Caco-2 (cell line): Measurements from ENCODE around the gene ST6GALNAC5. TPM values are rescaled to one million over a fixed set of nuclear protein-coding genes. Genes with fewer than 3 reads are reported as not detected.

ENCODE experiments used
- BruUV-seq: library from RNA; stranded (reverse); fragments of 400-500 nt; replicated peaks from 2 replicates; lab custom pipeline; 2021; lab: Mats Ljungman, UMichigan
- CTCF ChIA-PET: fragments of 300-600 bp; sonication (Branson Sonifier 250); formaldehyde crosslinking; loops from one replicate; lab custom pipeline; 2022; ENCODE audit warnings: antibody characterized with exemption; lab: Charles Lee
- POLR2A ChIA-PET: fragments of 300-600 bp; sonication (Branson Sonifier 250); formaldehyde crosslinking; loops from one replicate; lab custom pipeline; 2022; ENCODE audit warnings: antibody characterized with exemption; lab: Charles Lee
- DNase-seq, 2 experiments: peaks; one replicate each; pipeline versions ENCODE4 v3.0.0 to v3.0.0-alpha.2; 2020 to 2022
- H3K27me3 ChIP-seq: replicated peaks from 2 replicates; pipeline ENCODE4 v1.6.0; 2011; ENCODE audit warnings: low read length; ENCODE audit not compliant: control insufficient read depth, insufficient read depth
- H3K36me3 ChIP-seq: 2 replicates; pipeline ENCODE4 v1.5.1; 2011; ENCODE audit warnings: low read length; ENCODE audit not compliant: control insufficient read depth, insufficient read depth
- H3K4me1 ChIP-seq: fragments of 250-450 bp; sonication (Bioruptor Pico); 2 replicates; pipeline ENCODE4 v1.5.1; 2020; ENCODE audit warnings: mild to moderate bottlenecking
- H3K4me3 ChIP-seq: 2 replicates; pipeline ENCODE4 v1.5.1; 2011; ENCODE audit warnings: low read depth, mild to moderate bottlenecking, control low read depth, low read length
- H3K9me3 ChIP-seq: fragments of 250-450 bp; sonication (Bioruptor Pico); 2 replicates; pipeline ENCODE4 v1.5.1; 2020; ENCODE audit warnings: mild to moderate bottlenecking, moderate library complexity
- H3K27ac Mint-ChIP-seq: one replicate; pipeline ENCODE4 v1.8.0; 2022; ENCODE audit warnings: mixed read lengths; ENCODE audit not compliant: unreplicated experiment
- H3K27me3 Mint-ChIP-seq: one replicate; pipeline ENCODE4 v1.8.0; 2022; ENCODE audit warnings: mixed read lengths; ENCODE audit not compliant: insufficient read depth, unreplicated experiment
- H3K36me3 Mint-ChIP-seq: one replicate; pipeline ENCODE4 v1.8.0; 2022; ENCODE audit warnings: mild to moderate bottlenecking, mixed read lengths; ENCODE audit not compliant: insufficient read depth, unreplicated experiment
- H3K4me1 Mint-ChIP-seq: one replicate; pipeline ENCODE4 v1.8.0; 2022; ENCODE audit warnings: low read depth, mixed read lengths; ENCODE audit not compliant: unreplicated experiment
- H3K4me3 Mint-ChIP-seq: one replicate; pipeline ENCODE4 v1.8.0; 2022; ENCODE audit warnings: mild to moderate bottlenecking, moderate library complexity, mixed read lengths; ENCODE audit not compliant: unreplicated experiment
- H3K9me3 Mint-ChIP-seq: one replicate; pipeline ENCODE4 v1.8.0; 2022; ENCODE audit warnings: mixed read lengths; ENCODE audit not compliant: unreplicated experiment
- intact Hi-C: fragments of 100-400 bp; cut with micrococcal nuclease; formaldehyde crosslinking; loops from one replicate; pipeline ENCODE4 v1.10.0; 2022; ENCODE audit not compliant: unreplicated experiment
- total RNA-seq: library from RNA; stranded (reverse); gene quantifications from 2 replicates; pipeline ENCODE4 v1.2.3, GENCODE V29; 2022
- TF ChIP-seq, protein P1 (sequence below), 2 experiments: fragments of 200-600 bp in 1 of 2; IDR thresholded peaks; 1 replicate in 1 of 2; 2 replicates in 1 of 2; pipeline versions ENCODE4 v1.5.1 to v1.8.0; 2011 to 2022; ENCODE audit warnings: antibody characterized with exemption in 1 of 2, control low read depth in 1 of 2, inconsistent platforms in 1 of 2, low read depth in 1 of 2, low read length in 1 of 2, mild to moderate bottlenecking in 1 of 2, moderate library complexity in 1 of 2; ENCODE audit not compliant: insufficient read depth in 1 of 2, severe bottlenecking in 1 of 2, unreplicated experiment in 1 of 2

Gene ST6GALNAC5
- total RNA-seq, 1 experiment from 2014 or later = 0.09 TPM

DNA sequence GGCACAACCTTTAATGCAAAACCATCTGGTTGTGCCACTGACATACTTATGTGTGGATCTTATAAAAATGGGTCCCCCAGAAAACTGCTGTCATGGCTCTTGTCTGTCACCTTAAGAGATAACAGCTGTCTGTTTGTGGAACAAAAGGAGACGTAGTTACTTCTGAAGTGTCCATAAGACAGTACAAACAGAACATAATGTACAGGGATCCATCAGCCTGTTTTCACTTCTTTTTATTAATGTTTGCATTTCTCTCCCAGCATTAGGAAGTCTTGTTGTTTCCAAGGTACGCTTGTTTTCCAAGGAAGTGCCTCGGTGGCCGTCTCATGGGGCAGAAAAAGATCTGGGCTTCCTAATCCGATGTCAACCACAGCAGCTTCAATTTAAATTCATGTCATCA is 11.2 kb upstream of the ST6GALNAC5 start:
- BruUV-seq = no TSS peak
- H3K9me3 ChIP-seq = no peaks in the 10 kb centered on the region
- Mint-ChIP-seq H3K4me3 (no peak overlapping the region), H3K4me1 (no peaks in the 10 kb centered on the region), H3K9me3 (no peaks in the 10 kb centered on the region), H3K27me3 (peaks cover 17% of the 10 kb centered on the region), H3K27ac (no peak overlapping the region), H3K36me3 (no peaks in the 10 kb centered on the region)
- TF ChIP-seq, protein P1, sequence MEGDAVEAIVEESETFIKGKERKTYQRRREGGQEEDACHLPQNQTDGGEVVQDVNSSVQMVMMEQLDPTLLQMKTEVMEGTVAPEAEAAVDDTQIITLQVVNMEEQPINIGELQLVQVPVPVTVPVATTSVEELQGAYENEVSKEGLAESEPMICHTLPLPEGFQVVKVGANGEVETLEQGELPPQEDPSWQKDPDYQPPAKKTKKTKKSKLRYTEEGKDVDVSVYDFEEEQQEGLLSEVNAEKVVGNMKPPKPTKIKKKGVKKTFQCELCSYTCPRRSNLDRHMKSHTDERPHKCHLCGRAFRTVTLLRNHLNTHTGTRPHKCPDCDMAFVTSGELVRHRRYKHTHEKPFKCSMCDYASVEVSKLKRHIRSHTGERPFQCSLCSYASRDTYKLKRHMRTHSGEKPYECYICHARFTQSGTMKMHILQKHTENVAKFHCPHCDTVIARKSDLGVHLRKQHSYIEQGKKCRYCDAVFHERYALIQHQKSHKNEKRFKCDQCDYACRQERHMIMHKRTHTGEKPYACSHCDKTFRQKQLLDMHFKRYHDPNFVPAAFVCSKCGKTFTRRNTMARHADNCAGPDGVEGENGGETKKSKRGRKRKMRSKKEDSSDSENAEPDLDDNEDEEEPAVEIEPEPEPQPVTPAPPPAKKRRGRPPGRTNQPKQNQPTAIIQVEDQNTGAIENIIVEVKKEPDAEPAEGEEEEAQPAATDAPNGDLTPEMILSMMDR (IDR thresholded peaks at IDR 0.05; ENCODE audit: insufficient read depth in 1 of 2, low read depth in 1 of 2, low read length in 1 of 2, severe bottlenecking in 1 of 2, unreplicated experiment in 1 of 2) = no peak
- no peak for DNase-seq
- ChIA-PET CTCF (no interaction called here), POLR2A (no interaction called here)
- intact Hi-C loops = no loop called here
- no peak overlapping the region for H3K4me3 ChIP-seq
- H3K27me3 ChIP-seq = no peaks in the 10 kb centered on the region
- no peaks in the 10 kb centered on the region for H3K4me1 ChIP-seq
- H3K36me3 ChIP-seq = no peaks in the 10 kb centered on the region

DNA sequence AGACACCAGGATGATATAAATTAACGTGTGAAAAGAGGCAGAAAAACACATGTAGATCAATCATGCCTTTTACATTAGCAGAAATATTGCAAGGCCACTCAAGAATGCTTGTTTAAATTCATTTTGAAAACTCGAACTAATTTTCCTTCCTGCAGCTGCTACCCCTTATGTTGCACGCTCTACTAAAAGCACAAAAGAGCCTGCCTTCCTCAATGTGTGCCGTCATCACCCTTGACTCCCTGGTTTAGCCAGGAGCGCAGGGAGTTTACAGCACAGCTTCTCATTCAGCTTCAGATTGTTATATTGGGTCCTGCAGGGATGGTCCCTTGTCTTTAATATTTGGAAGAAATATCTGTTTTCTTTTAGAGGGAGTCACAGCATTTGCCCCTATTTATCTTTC is 10.1 kb upstream of the ST6GALNAC5 start:
- no peak for DNase-seq
- ChIA-PET POLR2A (no interaction called here), CTCF (no interaction called here)
- H3K4me3 Mint-ChIP-seq = no peak overlapping the region
- BruUV-seq = no TSS peak
- H3K27me3 Mint-ChIP-seq = peaks cover 17% of the 10 kb centered on the region
- no peaks in the 10 kb centered on the region for H3K36me3 ChIP-seq
- no peaks in the 10 kb centered on the region for H3K36me3 Mint-ChIP-seq
- H3K9me3 ChIP-seq = no peaks in the 10 kb centered on the region
- TF ChIP-seq, protein P1 (IDR thresholded peaks at IDR 0.05; ENCODE audit: insufficient read depth in 1 of 2, low read depth in 1 of 2, low read length in 1 of 2, severe bottlenecking in 1 of 2, unreplicated experiment in 1 of 2) = no peak
- no peaks in the 10 kb centered on the region for H3K4me1 ChIP-seq
- intact Hi-C loops = no loop called here
- H3K4me1 Mint-ChIP-seq = no peaks in the 10 kb centered on the region
- no peak overlapping the region for H3K27ac Mint-ChIP-seq
- H3K9me3 Mint-ChIP-seq = no peaks in the 10 kb centered on the region
- H3K4me3 ChIP-seq = no peak overlapping the region
- H3K27me3 ChIP-seq = no peaks in the 10 kb centered on the region

GRCh38 chr1:76857973-76858372 is 9.3 kb upstream of the ST6GALNAC5 start:
- H3K9me3 ChIP-seq = no peaks in the 10 kb centered on the region
- intact Hi-C loops = no loop called here
- TF ChIP-seq, protein P1 (IDR thresholded peaks at IDR 0.05; ENCODE audit: insufficient read depth in 1 of 2, low read depth in 1 of 2, low read length in 1 of 2, severe bottlenecking in 1 of 2, unreplicated experiment in 1 of 2) = no peak
- no peaks in the 10 kb centered on the region for H3K27me3 ChIP-seq
- ChIA-PET CTCF (no interaction called here), POLR2A (no interaction called here)
- BruUV-seq = no TSS peak
- H3K27me3 Mint-ChIP-seq = peaks cover 22% of the 10 kb centered on the region
- no peaks in the 10 kb centered on the region for H3K4me1 Mint-ChIP-seq
- DNase-seq = no peak
- H3K27ac Mint-ChIP-seq = no peak overlapping the region
- H3K36me3 Mint-ChIP-seq = no peaks in the 10 kb centered on the region
- no peak overlapping the region for H3K4me3 Mint-ChIP-seq
- no peaks in the 10 kb centered on the region for H3K4me1 ChIP-seq
- no peaks in the 10 kb centered on the region for H3K36me3 ChIP-seq
- no peak overlapping the region for H3K4me3 ChIP-seq
- H3K9me3 Mint-ChIP-seq = no peaks in the 10 kb centered on the region
